Activated CD4-positive, alpha-beta T cell treated with anti-CD3 and anti-CD28 coated beads for 36 hours (primary cell): ENCODE data around the gene WDR5. TPM values are rescaled to one million over a fixed set of nuclear protein-coding genes. Genes with fewer than 3 reads are reported as not detected.

Experiments used
- ATAC-seq: fragments of 200-7000 bp; cut with Tn5 transposase; one replicate; pipeline ENCODE4 v1.10.0; 2021; ENCODE audit warnings: mild to moderate bottlenecking, moderate library complexity
- CTCF ChIA-PET: fragments of 350-600 bp; sonication (Branson Sonifier 250); formaldehyde crosslinking; loops from one replicate; lab custom pipeline; 2021; ENCODE audit warnings: antibody characterized with exemption; lab: Charles Lee
- POLR2A ChIA-PET: fragments of 350-600 bp; sonication (Branson Sonifier 250); formaldehyde crosslinking; loops from one replicate; lab custom pipeline; 2021; ENCODE audit warnings: antibody characterized with exemption, inconsistent platforms; lab: Charles Lee
- DNase-seq: peaks from one replicate; pipeline ENCODE4 v3.0.0-alpha.2; 2020
- H3K27ac Mint-ChIP-seq: one replicate; pipeline ENCODE4 v1.8.0; 2021; ENCODE audit warnings: mixed read lengths
- H3K27me3 Mint-ChIP-seq: one replicate; pipeline ENCODE4 v1.8.0; 2021; ENCODE audit warnings: mixed read lengths
- H3K36me3 Mint-ChIP-seq: one replicate; pipeline ENCODE4 v1.8.0; 2021; ENCODE audit warnings: low read depth, mixed read lengths
- H3K4me1 Mint-ChIP-seq: one replicate; pipeline ENCODE4 v1.8.0; 2021; ENCODE audit warnings: mixed read lengths
- H3K4me3 Mint-ChIP-seq: one replicate; pipeline ENCODE4 v1.8.0; 2021; ENCODE audit warnings: mild to moderate bottlenecking, moderate library complexity, mixed read lengths
- H3K9me3 Mint-ChIP-seq: one replicate; pipeline ENCODE4 v1.8.0; 2021; ENCODE audit warnings: low read depth, mixed read lengths
- intact Hi-C, 2 experiments: fragments of 100-400 bp; cut with DNase I in 1 of 2; cut with micrococcal nuclease in 1 of 2; formaldehyde crosslinking; loops; one replicate each; pipeline versions ENCODE4 v1.14.2 to v1.15.1; 2022 to 2024; cut with DNase I, micrococcal nuclease
- total RNA-seq, 2 experiments: library from RNA; stranded (reverse); gene quantifications; one replicate each; pipeline ENCODE4 v1.2.3, GENCODE V29; 2021

WDR5 gene
- total RNA-seq, 2 experiments from 2014 or later = 51.4 to 59.2 TPM

DNA sequence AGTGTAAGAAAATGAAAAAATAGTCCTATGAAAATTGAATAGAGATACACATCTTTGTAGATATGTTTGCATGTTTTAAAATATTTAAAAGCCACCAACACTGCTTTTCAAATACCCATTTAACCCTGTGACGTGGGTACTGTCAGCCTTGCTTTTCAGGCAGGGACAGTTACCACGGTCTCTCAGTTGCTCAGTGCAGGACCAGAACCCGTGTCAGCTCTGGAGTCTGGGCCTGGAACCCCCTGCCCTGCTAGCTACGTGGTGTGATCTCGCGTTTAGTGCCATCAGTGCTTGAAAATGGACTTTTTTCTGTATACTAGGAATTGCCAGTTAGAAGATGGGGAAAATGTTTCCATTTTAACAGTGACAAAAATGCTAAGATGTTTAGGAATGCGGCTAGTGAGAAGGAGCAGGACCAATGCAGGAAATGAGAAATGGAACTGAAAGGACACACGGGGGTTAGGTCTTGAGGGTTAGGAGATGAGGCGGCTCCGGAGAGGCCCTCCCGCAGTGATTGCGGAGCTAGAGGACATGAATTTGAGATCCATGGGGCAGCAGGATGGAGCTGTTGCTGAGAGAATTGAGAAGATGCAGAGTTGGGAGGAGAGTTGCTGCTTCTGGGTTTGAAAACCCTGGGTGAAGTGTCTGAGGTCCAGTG, 14.8 kb downstream of the WDR5 start:
- ATAC-seq (no peak), DNase-seq (no peak)
- POLR2A ChIA-PET = no interaction called here
- CTCF ChIA-PET = no interaction called here
- intact Hi-C loops = no loop called here
- no peak overlapping the region for H3K27ac Mint-ChIP-seq
- no peak overlapping the region for H3K4me3 Mint-ChIP-seq
- peaks cover 46% of the 10 kb centered on the region for H3K36me3 Mint-ChIP-seq
- no peaks in the 10 kb centered on the region for H3K9me3 Mint-ChIP-seq
- no peaks in the 10 kb centered on the region for H3K27me3 Mint-ChIP-seq
- H3K4me1 Mint-ChIP-seq = no peaks in the 10 kb centered on the region

DNA sequence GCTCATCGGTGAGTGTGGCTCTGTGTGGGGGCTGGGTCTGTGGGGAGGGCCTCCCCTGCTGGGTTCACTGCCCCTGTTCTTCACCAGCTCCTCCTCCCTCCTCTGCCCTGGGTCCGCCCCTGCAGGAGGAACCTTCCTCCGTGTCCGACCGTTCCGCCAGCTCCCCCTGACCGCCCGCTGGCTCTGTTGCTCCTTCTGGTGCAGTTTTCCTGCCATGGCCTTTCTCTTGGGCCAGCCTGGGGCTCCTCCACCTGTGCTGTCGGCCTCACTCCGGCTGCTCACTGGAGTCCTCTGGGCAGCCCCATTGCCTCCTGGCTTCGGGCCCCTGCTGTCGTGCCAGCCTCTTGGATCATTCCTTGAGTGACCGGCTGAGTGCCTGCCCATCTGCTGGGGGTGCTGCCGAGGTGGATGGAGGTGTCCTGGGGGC, 16.2 kb downstream of the WDR5 start:
- Mint-ChIP-seq H3K27me3 (no peaks in the 10 kb centered on the region), H3K36me3 (peaks cover 50% of the 10 kb centered on the region), H3K4me3 (no peak overlapping the region), H3K9me3 (no peaks in the 10 kb centered on the region), H3K27ac (no peak overlapping the region), H3K4me1 (no peaks in the 10 kb centered on the region)
- CTCF ChIA-PET = interaction anchor here (0.7 kb wide), 1 partner anchor 327 kb away, joined by 3 read pairs; no protein-coding TSS in a partner anchor
- POLR2A ChIA-PET = interaction anchor here (0.6 kb wide), 1 partner anchor 9 kb away, joined by 6 read pairs; no protein-coding TSS in a partner anchor
- DNase-seq (no peak), ATAC-seq (no peak)
- intact Hi-C loops = no loop called here

DNA sequence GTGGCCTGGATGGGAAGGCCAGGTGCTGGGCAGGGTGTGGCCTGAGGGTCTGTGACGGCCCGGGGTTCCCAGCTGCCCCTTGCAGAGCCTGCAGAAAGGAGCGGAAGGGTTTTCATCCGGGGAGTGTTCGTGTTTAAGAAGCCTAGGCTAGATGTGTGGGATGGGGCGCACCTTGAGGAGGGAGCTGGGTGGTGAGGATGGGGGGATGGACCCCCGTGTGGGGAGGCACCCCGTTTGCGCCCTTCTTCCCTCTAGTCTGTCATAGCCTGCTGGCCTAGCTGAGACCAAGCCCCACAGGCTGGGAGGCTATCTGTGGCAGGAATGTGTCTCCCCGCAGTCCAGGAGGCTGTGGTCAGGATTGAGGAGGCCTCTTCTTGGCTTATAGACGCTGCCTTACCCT, 16.6 kb downstream of the WDR5 start:
- ATAC-seq (no peak), DNase-seq (no peak)
- H3K27me3 Mint-ChIP-seq = no peaks in the 10 kb centered on the region
- intact Hi-C loops = no loop called here
- POLR2A ChIA-PET = interaction anchor here (0.6 kb wide), 1 partner anchor 9 kb away, joined by 6 read pairs; no protein-coding TSS in a partner anchor
- H3K4me1 Mint-ChIP-seq = no peaks in the 10 kb centered on the region
- H3K27ac Mint-ChIP-seq = no peak overlapping the region
- CTCF ChIA-PET = interaction anchor here (0.7 kb wide), 1 partner anchor 327 kb away, joined by 3 read pairs; no protein-coding TSS in a partner anchor
- no peak overlapping the region for H3K4me3 Mint-ChIP-seq
- H3K9me3 Mint-ChIP-seq = no peaks in the 10 kb centered on the region
- peaks cover 50% of the 10 kb centered on the region for H3K36me3 Mint-ChIP-seq

DNA sequence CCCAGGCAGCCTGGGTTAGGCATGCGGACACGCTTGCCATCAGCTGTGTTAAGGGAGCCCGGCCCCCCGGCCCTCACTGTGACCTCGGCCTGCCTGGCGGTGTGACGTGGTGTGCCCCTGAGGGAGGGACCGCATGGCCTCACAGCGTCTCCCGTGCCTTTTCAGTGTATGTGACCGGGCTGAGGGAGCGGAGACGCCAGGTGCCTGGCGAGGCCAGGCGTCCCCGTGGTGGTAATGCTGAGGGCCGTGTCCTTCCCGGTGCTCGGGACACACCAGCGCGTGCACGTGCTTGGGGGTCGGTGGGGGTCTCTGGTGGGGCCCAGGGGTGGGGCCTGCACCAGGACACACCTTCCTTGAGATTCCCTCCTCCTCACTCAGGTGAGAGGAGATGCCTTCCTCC, 17.6 kb downstream of the WDR5 start:
- ATAC-seq (no peak), DNase-seq (no peak)
- peaks cover 54% of the 10 kb centered on the region for H3K36me3 Mint-ChIP-seq
- intact Hi-C loops = no loop called here
- no peaks in the 10 kb centered on the region for H3K27me3 Mint-ChIP-seq
- no peaks in the 10 kb centered on the region for H3K4me1 Mint-ChIP-seq
- no peak overlapping the region for H3K27ac Mint-ChIP-seq
- CTCF ChIA-PET = no interaction called here
- H3K9me3 Mint-ChIP-seq = no peaks in the 10 kb centered on the region
- POLR2A ChIA-PET = no interaction called here
- no peak overlapping the region for H3K4me3 Mint-ChIP-seq

DNA sequence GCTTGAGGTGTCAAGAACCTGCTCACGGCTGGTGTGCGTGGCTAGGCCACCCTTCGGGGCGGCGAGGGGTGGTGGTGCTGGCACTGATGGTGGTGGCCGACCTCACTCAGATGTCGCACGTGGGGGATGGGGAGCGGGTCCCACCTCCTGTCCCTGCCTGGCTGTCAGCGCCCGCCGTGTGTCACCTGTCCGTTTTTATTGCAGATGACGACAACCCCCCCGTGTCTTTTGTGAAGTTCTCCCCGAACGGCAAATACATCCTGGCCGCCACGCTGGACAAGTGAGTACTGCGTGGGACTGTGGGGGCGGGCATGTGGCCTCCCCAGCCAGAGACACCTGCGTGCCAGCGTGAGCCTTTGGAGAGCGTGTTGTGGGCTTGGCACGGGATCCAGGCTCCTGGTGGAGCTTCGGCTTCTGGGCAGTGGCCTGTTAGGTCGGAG, 18.4 kb downstream of the WDR5 start:
- H3K4me1 Mint-ChIP-seq = no peaks in the 10 kb centered on the region
- H3K9me3 Mint-ChIP-seq = no peaks in the 10 kb centered on the region
- H3K36me3 Mint-ChIP-seq = peaks cover 51% of the 10 kb centered on the region
- ChIA-PET POLR2A (no interaction called here), CTCF (no interaction called here)
- no peak overlapping the region for H3K27ac Mint-ChIP-seq
- intact Hi-C loops = no loop called here
- no peak overlapping the region for H3K4me3 Mint-ChIP-seq
- no peaks in the 10 kb centered on the region for H3K27me3 Mint-ChIP-seq
- no peak for ATAC-seq
- DNase-seq = no peak

DNA sequence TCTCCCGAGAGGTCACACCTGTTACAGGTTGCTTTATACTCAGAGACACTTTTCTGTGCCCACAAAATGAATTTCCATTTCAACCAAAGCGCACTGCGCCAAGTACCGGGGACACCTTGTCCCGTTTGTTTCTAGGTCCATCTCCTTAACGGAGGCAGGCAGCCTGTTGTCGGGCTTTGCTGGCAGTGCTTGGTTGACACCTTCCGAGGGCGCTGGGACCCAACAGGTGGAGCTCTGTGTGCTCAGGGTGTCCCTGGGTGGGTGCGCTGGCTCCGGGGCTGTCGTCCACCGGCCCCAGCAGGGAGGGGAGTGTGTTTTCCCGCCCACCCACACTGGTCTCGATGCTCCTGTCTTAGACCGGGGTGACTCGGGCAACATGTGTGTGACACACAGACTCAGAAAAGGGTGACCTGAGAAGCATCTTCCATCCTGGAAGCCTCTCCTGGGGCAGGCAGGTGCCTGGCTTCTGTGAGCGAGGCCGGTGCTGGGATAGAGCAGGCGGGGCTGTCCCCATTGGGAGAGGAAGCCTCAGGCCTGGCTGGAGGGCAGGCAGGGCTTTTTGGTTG, 20.0 kb downstream of the WDR5 start:
- ATAC-seq (no peak), DNase-seq (no peak)
- H3K27ac Mint-ChIP-seq = no peak overlapping the region
- peaks cover 46% of the 10 kb centered on the region for H3K36me3 Mint-ChIP-seq
- H3K9me3 Mint-ChIP-seq = no peaks in the 10 kb centered on the region
- POLR2A ChIA-PET = no interaction called here
- intact Hi-C loops = no loop called here
- H3K4me3 Mint-ChIP-seq = no peak overlapping the region
- CTCF ChIA-PET = interaction anchor here (0.6 kb wide), 1 partner anchor 244 kb away, joined by 3 read pairs; no protein-coding TSS in a partner anchor
- no peaks in the 10 kb centered on the region for H3K27me3 Mint-ChIP-seq
- H3K4me1 Mint-ChIP-seq = no peaks in the 10 kb centered on the region

DNA sequence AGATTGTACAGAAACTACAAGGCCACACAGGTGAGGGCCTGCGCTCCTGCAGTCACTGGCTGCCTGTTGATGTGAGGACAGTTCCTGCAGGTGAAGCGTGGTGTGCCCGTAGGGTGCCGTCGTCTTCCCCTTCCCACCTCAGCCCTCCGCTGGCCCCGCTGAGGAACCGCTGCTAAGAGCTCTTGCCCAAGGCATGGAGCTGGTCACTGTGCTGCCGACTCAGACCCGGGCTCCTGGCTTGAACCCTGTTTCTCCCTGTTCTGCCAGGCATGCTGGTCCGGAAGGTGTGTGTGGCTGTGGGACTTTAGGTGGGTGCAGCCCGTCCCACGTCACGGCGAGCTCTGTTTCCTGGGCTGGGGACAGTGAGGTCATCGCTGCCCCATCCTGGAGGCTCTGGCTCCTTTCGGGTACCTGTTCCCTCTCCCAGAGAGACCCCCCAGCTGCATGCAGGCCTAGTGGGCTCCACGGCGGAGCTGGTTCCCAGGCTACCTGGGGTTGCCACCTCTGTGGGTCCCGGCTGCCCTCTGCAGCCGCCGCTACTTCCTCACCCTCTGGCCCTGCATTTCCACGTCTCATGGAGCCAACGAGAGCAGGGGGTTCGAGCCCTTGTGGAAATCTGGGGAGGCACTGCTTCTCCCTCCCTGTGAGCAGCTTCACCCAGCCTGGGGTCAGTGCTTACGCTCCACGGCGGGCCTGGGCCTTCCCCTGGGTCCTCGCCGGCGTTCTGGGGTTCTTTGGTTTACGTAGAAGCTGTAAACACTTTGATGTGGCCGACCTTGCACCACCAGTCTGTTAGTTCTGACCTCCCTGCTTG, 20.9 kb downstream of the WDR5 start:
- POLR2A ChIA-PET = no interaction called here

DNA sequence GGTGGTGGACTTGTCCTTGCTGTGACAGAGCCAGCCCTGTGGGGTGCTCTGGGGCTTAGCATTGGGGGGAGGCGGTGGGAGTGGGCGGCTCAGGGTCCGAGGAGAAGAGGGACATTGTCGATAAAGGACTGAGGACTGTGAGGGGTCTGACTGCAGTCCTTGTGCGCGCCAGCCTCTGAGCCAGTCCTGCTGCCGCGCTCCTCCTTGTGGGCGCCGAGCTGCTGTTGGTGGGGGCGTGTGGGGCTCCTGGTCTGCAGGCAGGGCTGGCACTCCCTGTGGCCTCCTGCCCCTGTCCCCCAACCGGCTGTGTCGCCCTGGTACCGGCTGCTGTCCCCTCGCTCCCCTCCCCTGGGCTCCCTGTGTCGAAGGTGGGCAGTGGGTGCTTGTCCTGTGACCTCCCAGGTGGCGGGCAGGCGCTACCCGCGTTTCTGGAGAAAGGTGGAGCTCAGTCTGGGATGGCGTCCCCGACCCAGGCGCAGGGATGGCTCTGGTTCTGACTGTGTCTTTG, 21.6 kb downstream of the WDR5 start:
- no peak for ATAC-seq
- Mint-ChIP-seq H3K27ac (no peak overlapping the region), H3K4me3 (no peak overlapping the region), H3K27me3 (no peaks in the 10 kb centered on the region), H3K36me3 (peaks cover 40% of the 10 kb centered on the region), H3K4me1 (no peaks in the 10 kb centered on the region), H3K9me3 (no peaks in the 10 kb centered on the region)
- no peak for DNase-seq
- POLR2A ChIA-PET = no interaction called here
- CTCF ChIA-PET = interaction anchor here (0.6 kb wide), 1 partner anchor 214 kb away, joined by 3 read pairs; no protein-coding TSS in a partner anchor
- intact Hi-C loops = no loop called here

More for the DNA sequence above, 20.9 kb downstream of the WDR5 start:
- no peaks in the 10 kb centered on the region for H3K9me3 Mint-ChIP-seq
- CTCF ChIA-PET = interaction anchor here (0.6 kb wide), 2 partner anchors 214 to 243 kb away, joined by 3 read pairs; no protein-coding TSS in a partner anchor
- no peak for DNase-seq
- no peaks in the 10 kb centered on the region for H3K27me3 Mint-ChIP-seq
- intact Hi-C loops = no loop called here
- no peak overlapping the region for H3K27ac Mint-ChIP-seq
- peaks cover 40% of the 10 kb centered on the region for H3K36me3 Mint-ChIP-seq
- no peak overlapping the region for H3K4me3 Mint-ChIP-seq
- ATAC-seq = no peak
- no peaks in the 10 kb centered on the region for H3K4me1 Mint-ChIP-seq

DNA sequence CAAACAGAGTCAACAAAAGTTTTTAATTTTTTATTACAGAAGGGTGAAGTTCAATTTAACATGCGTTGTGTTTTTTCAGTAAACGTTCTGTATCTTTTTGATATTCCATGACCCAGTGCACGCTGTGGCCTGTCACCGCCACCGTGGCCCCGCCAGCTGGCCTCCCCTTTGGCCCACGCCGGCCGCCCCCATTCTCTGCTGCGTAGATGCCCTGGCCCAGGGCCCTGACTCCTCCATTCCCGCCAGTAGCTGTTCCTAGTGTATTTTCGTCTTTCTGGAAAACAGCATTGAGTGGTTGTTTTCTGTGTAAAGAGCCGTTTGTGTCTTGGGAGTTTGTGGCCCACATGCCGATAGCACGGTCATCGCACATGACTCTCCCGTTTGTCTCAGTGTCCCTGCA, 22.4 kb downstream of the WDR5 start:
- H3K36me3 Mint-ChIP-seq = peaks cover 34% of the 10 kb centered on the region
- peaks cover 2% of the 10 kb centered on the region for H3K4me1 Mint-ChIP-seq
- no peaks in the 10 kb centered on the region for H3K27me3 Mint-ChIP-seq
- H3K27ac Mint-ChIP-seq = no peak overlapping the region
- ChIA-PET POLR2A (no interaction called here), CTCF (no interaction called here)
- ATAC-seq (no peak), DNase-seq (no peak)
- no peak overlapping the region for H3K4me3 Mint-ChIP-seq
- H3K9me3 Mint-ChIP-seq = no peaks in the 10 kb centered on the region
- intact Hi-C loops = no loop called here

DNA sequence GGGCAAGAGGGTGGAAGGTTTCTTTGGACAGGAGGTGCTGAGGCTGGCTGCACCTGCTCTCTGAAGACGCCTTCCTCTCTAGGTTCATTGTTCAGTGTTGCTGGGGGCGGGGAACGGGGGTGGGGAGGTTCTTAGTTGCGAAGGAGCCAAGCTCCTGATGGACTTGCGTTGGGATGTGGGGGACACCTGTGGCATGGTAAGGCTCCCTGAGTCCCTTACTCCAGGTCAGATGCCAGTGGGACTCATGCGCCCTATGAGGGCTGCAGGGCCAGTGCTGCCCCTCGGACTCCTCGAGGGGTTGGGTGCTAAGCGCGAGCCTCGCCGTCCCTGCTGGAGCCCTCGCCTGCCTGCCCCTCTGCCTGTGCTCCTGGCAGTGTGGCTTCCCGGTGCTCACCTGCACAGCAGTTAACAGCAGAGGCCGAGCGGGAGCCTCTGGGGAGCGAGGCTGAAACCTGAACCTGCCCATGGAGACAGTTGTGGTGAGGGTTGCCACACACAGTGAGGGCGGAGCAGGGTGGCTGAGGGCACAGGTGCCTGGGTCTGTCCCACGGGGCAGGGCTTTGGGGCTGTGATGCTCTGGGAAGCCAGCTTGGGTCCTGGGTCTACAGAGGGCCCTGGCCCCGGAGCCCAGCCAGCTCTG, 23.0 kb downstream of the WDR5 start:
- no peak for ATAC-seq
- DNase-seq = no peak
- H3K27ac Mint-ChIP-seq = no peak overlapping the region
- CTCF ChIA-PET = no interaction called here
- no peaks in the 10 kb centered on the region for H3K27me3 Mint-ChIP-seq
- no peak overlapping the region for H3K4me3 Mint-ChIP-seq
- peaks cover 37% of the 10 kb centered on the region for H3K36me3 Mint-ChIP-seq
- no peaks in the 10 kb centered on the region for H3K9me3 Mint-ChIP-seq
- peaks cover 2% of the 10 kb centered on the region for H3K4me1 Mint-ChIP-seq
- intact Hi-C loops = no loop called here
- POLR2A ChIA-PET = no interaction called here

DNA sequence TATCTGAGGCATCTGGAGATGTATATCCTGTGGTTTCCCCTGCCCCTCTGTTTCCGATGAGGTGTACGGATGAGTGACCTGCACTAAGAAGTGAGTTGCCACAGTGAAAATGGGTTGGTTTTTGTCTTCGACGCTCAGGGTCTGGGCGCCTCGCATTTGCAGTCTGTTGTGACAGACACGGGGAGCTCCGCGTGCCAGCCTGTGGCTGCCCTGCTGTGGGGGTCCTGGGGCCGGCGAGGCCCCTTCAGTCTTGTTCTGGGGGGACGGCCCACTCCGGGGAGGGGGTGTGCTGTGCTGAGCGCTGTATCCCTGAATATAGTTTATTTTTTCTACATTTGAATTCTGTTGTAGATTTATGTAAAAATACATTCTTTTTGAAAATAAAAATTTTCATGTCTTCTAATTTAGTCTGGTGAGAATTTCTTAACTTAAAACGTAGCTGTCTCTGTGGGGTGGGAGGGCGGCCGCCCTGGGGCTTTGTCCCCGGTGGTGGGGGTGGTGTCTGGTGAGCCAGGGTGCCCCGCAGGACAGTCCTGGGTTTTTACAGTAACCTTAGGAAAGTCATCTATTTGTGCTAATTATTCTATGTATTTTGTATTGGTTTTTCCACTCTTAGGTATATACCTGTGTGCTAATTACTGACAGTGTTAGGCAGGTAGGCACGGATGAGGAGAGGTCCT, 23.8 kb downstream of the WDR5 start:
- no peak overlapping the region for H3K4me3 Mint-ChIP-seq
- CTCF ChIA-PET = no interaction called here
- H3K27ac Mint-ChIP-seq = no peak overlapping the region
- ATAC-seq (no peak), DNase-seq (no peak)
- H3K27me3 Mint-ChIP-seq = no peaks in the 10 kb centered on the region
- peaks cover 36% of the 10 kb centered on the region for H3K36me3 Mint-ChIP-seq
- peaks cover 2% of the 10 kb centered on the region for H3K4me1 Mint-ChIP-seq
- intact Hi-C loops = no loop called here
- POLR2A ChIA-PET = no interaction called here
- no peaks in the 10 kb centered on the region for H3K9me3 Mint-ChIP-seq
